Measurements from ENCODE around the gene RBM22. TPM values are rescaled to one million over a fixed set of nuclear protein-coding genes. Genes with fewer than 3 reads are reported as not detected.

The RBM22 gene
- total RNA-seq, 1 donor from 2014 or later: 66.8 TPM

DNA sequence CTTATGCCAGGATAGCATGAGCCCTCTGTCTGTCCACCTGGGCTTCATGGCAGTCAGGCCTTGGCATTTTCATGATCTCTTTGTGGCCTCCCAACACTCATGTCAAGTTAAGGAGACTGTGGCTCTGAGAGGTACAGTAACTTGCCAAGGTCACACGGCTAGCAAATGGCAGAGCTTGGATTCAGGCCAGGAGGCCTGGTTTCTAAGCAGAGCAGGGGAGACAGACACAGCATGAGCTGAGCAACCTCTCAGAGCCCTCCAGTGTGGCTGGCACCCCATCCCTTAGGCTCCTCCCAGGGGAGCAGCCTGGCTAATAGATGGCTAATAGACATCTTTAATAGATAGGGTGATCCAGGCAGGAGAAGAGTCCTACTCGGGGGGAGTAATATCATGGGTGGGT, 56.3 kb downstream of the RBM22 start:
- TF ChIP-seq, protein P1, sequence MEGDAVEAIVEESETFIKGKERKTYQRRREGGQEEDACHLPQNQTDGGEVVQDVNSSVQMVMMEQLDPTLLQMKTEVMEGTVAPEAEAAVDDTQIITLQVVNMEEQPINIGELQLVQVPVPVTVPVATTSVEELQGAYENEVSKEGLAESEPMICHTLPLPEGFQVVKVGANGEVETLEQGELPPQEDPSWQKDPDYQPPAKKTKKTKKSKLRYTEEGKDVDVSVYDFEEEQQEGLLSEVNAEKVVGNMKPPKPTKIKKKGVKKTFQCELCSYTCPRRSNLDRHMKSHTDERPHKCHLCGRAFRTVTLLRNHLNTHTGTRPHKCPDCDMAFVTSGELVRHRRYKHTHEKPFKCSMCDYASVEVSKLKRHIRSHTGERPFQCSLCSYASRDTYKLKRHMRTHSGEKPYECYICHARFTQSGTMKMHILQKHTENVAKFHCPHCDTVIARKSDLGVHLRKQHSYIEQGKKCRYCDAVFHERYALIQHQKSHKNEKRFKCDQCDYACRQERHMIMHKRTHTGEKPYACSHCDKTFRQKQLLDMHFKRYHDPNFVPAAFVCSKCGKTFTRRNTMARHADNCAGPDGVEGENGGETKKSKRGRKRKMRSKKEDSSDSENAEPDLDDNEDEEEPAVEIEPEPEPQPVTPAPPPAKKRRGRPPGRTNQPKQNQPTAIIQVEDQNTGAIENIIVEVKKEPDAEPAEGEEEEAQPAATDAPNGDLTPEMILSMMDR (IDR thresholded peaks at IDR 0.05; ENCODE audit: unreplicated experiment): no peak
- peaks cover 12% of the 10 kb centered on the region for H3K36me3 Mint-ChIP-seq
- H3K9me3 Mint-ChIP-seq: no peaks in the 10 kb centered on the region
- peaks cover 60% of the 10 kb centered on the region for H3K4me1 Mint-ChIP-seq
- H3K27ac Mint-ChIP-seq: peak overlapping the region; percentile 88
- H3K4me3 Mint-ChIP-seq: peak overlapping the region; percentile 44
- no peaks in the 10 kb centered on the region for H3K27me3 Mint-ChIP-seq (ENCODE audit: low read depth)
- DNase-seq (ENCODE audit: low spot score in 2 of 2, unreplicated experiment in 2 of 2): no peak

DNA sequence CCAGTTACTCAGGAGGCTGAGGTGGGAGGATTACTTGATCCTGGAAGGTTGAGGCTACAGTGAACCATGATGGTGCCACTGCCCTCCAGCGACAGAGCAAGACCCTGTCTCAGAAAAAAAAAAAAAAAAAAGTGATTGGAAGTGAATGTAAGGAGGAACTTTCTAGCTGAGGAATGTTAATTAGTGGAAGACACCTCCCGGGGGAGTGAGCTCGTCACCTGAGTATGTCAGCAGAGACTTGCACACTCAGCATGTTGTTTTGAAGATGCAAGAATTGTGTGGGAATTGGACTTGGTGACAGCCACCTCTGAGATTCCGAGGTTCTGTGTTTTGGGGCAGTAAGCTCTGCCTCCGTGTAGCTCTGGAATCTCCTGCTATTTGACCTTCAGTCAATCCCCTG, 56.8 kb downstream of the RBM22 start:
- TF ChIP-seq, protein P1 (IDR thresholded peaks at IDR 0.05; ENCODE audit: unreplicated experiment): no peak
- H3K4me1 Mint-ChIP-seq: peaks cover 65% of the 10 kb centered on the region
- no peaks in the 10 kb centered on the region for H3K27me3 Mint-ChIP-seq (ENCODE audit: low read depth)
- DNase-seq (ENCODE audit: low spot score in 2 of 2, unreplicated experiment in 2 of 2): no peak
- H3K4me3 Mint-ChIP-seq: peak overlapping the region; percentile 44
- no peaks in the 10 kb centered on the region for H3K9me3 Mint-ChIP-seq
- H3K27ac Mint-ChIP-seq: peak overlapping the region; percentile 88
- H3K36me3 Mint-ChIP-seq: peaks cover 12% of the 10 kb centered on the region

DNA sequence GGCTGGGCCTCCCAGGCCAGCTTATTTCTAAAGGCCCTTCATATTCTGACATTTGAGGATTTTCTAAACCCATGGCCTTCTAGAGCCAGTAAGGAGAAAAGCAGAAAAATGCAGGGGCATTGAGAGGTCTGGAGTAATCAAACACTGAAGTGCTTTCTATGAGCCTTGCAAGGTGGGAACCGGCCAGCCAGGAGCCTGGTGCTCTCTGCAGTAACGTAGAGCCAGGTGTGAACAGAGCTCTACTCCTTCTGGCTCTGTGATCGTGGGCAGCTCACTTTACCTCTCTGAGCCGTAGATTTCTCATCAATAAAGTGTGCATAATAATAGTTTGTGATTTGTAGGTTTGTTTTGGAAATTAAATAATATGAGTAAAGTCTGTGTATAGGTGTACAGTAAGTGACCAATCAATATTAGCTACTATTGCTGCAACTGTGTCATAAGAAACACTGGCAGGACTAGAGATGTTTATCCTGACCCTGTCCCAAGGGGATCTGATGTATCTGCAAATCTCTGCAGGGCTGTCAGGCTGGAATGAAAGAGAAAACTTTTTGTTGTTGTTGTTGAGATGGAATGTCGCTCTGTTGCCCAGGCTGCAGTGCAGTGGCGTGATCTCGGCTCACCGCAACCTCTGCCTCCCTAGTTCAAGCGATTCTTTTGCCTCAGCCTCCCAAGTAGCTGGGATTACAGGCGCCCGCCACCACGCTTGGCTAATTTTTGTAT, 57.7 kb downstream of the RBM22 start:
- Mint-ChIP-seq H3K36me3 (peaks cover 6% of the 10 kb centered on the region), H3K9me3 (no peaks in the 10 kb centered on the region), H3K27me3 (ENCODE audit: low read depth) (no peaks in the 10 kb centered on the region), H3K27ac (peak overlapping the region; percentile 92), H3K4me3 (peak overlapping the region; percentile 71), H3K4me1 (peaks cover 71% of the 10 kb centered on the region)
- DNase-seq (ENCODE audit: low spot score in 2 of 2, unreplicated experiment in 2 of 2): no peak
- TF ChIP-seq, protein P1 (IDR thresholded peaks at IDR 0.05; ENCODE audit: unreplicated experiment): no peak

DNA sequence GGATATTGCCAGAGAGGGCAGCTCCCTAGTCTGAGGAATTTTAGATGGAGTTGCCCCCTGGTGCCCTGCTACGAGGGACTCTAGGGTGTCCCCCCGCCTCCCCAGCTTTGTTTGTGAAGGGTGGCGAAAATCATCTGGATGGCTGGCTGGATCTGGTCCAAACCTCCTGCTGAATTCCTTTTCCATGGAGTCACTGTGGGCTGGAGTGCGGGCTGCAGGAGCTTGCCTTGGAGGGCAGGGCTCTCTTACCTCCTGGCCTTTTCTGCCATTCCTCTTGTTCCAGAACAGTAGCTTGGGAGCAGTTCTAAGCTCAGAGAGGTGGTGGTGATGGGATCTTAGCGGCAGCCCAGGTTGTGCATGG, 58.3 kb downstream of the RBM22 start:
- H3K27ac Mint-ChIP-seq: peak overlapping the region; percentile 92
- DNase-seq (ENCODE audit: low spot score in 2 of 2, unreplicated experiment in 2 of 2): peak; percentile 49 to 72

DNA sequence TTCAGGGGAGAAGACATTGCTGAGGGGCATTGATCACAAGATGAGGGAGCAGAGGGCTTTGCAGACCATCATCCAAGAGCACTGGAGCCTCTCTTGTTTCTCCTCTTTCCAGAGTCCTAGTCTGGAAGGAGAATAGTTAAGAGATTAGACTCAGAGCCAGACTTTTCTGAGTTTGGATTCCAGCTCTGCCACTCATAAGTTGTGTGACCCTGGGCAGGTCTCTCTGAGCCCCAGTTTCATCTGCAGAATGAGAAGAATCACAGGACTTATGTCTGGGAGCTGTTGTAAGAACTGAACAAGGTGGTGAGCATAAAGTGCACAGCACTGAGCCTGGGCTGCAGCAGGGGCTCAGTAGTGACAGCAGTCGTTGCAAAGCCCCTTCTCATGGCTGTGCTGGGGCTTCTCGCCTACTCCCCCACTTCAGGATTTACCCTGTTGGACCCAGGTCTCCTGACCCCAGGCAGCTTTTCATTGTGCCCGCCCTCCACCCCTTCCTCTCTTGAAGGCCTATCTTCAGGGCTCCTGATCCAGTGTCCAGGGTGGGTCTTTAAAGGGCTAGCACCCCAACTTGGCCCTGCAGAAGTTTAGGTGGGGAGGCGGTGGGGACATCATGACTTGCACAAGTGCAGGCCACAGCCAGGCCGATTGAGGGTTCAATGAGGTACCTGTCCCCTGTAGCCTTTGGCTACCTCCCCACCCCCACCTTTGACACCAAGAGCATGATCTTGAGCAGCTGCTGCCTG, 58.9 kb downstream of the RBM22 start:
- Mint-ChIP-seq H3K4me1 (peaks cover 83% of the 10 kb centered on the region), H3K4me3 (peak overlapping the region; percentile 71), H3K27ac (peak overlapping the region; percentile 92), H3K9me3 (no peaks in the 10 kb centered on the region), H3K36me3 (no peaks in the 10 kb centered on the region), H3K27me3 (ENCODE audit: low read depth) (no peaks in the 10 kb centered on the region)
- TF ChIP-seq, protein P1 (IDR thresholded peaks at IDR 0.05; ENCODE audit: unreplicated experiment): no peak
- DNase-seq (ENCODE audit: low spot score in 2 of 2, unreplicated experiment in 2 of 2): no peak

More for the DNA sequence above, 58.3 kb downstream of the RBM22 start:
- Mint-ChIP-seq H3K9me3 (no peaks in the 10 kb centered on the region), H3K4me3 (peak overlapping the region; percentile 71), H3K4me1 (peaks cover 77% of the 10 kb centered on the region), H3K36me3 (peaks cover 5% of the 10 kb centered on the region), H3K27me3 (ENCODE audit: low read depth) (no peaks in the 10 kb centered on the region)
- TF ChIP-seq, protein P1 (IDR thresholded peaks at IDR 0.05; ENCODE audit: unreplicated experiment): no peak

Measured in mesothelial cell of epicardium (in vitro differentiated cells).